Chondrocyte (in vitro differentiated cells): Measurements from ENCODE around the gene ATF6. TPM values are rescaled to one million over a fixed set of nuclear protein-coding genes. Genes with fewer than 3 reads are reported as not detected.
A peak's percentile ranks its signal among the peaks of the same experiment; 100 is the strongest.

Experiments
- DNase-seq: peaks from one replicate; pipeline ENCODE4 v3.0.0; 2021; ENCODE audit warnings: mixed read lengths, low spot score
- H3K27ac Mint-ChIP-seq: one replicate; pipeline ENCODE4 v1.8.0; 2021; ENCODE audit warnings: mild to moderate bottlenecking, moderate library complexity, mixed read lengths; ENCODE audit not compliant: unreplicated experiment
- H3K27me3 Mint-ChIP-seq: 2 replicates; pipeline ENCODE4 v1.8.0; 2021; ENCODE audit warnings: low read depth, mixed read lengths
- H3K36me3 Mint-ChIP-seq: 2 replicates; pipeline ENCODE4 v1.8.0; 2021; ENCODE audit warnings: low read depth, mixed read lengths
- H3K4me1 Mint-ChIP-seq: 2 replicates; pipeline ENCODE4 v1.8.0; 2021; ENCODE audit warnings: low read depth, mild to moderate bottlenecking, mixed read lengths
- H3K4me3 Mint-ChIP-seq: one replicate; pipeline ENCODE4 v1.8.0; 2021; ENCODE audit warnings: mild to moderate bottlenecking, moderate library complexity, mixed read lengths; ENCODE audit not compliant: unreplicated experiment
- H3K9me3 Mint-ChIP-seq: 2 replicates; pipeline ENCODE4 v1.8.0; 2021; ENCODE audit warnings: low read depth, mixed read lengths
- CTCF ChIP-seq: fragments of 200-600 bp; sonication (generic); IDR thresholded peaks from 2 replicates; pipeline ENCODE4 v1.5.0; 2021; ENCODE audit warnings: antibody characterized with exemption, mild to moderate bottlenecking, moderate library complexity
- total RNA-seq: library from RNA; stranded (reverse); gene quantifications from 3 replicates; pipeline ENCODE4 v1.2.1, GENCODE V29; 2021

The ATF6 gene
- total RNA-seq, 1 donor from 2014 or later = 29.1 TPM

GRCh38 chr1:161843156-161843555, 77.0 kb downstream of the ATF6 start:
- TF ChIP-seq CTCF = no peak
- Mint-ChIP-seq H3K9me3 (peaks cover 4% of the 10 kb centered on the region), H3K27ac (no peak overlapping the region), H3K4me3 (no peak overlapping the region), H3K36me3 (peaks cover 11% of the 10 kb centered on the region), H3K27me3 (no peaks in the 10 kb centered on the region), H3K4me1 (no peaks in the 10 kb centered on the region)
- DNase-seq = no peak

GRCh38 chr1:161844696-161845095, 78.6 kb downstream of the ATF6 start:
- no peak for TF ChIP-seq CTCF
- Mint-ChIP-seq H3K4me1 (peaks cover 11% of the 10 kb centered on the region), H3K4me3 (no peak overlapping the region), H3K27me3 (no peaks in the 10 kb centered on the region), H3K27ac (no peak overlapping the region), H3K9me3 (peaks cover 4% of the 10 kb centered on the region), H3K36me3 (peaks cover 9% of the 10 kb centered on the region)
- DNase-seq = no peak

GRCh38 chr1:161848676-161849075, 82.6 kb downstream of the ATF6 start:
- H3K4me1 Mint-ChIP-seq = peaks cover 25% of the 10 kb centered on the region
- H3K27me3 Mint-ChIP-seq = no peaks in the 10 kb centered on the region
- no peak for DNase-seq

GRCh38 chr1:161849518-161849917, 83.4 kb downstream of the ATF6 start:
- no peak for TF ChIP-seq CTCF
- Mint-ChIP-seq H3K9me3 (no peaks in the 10 kb centered on the region), H3K27ac (peak overlapping the region; percentile 4), H3K4me3 (no peak overlapping the region), H3K36me3 (peaks cover 10% of the 10 kb centered on the region), H3K4me1 (peaks cover 25% of the 10 kb centered on the region), H3K27me3 (no peaks in the 10 kb centered on the region)
- DNase-seq = no peak

More at GRCh38 chr1:161848676-161849075, 82.6 kb downstream of the ATF6 start:
- peaks cover 5% of the 10 kb centered on the region for H3K36me3 Mint-ChIP-seq
- no peak overlapping the region for H3K4me3 Mint-ChIP-seq
- H3K27ac Mint-ChIP-seq = no peak overlapping the region
- TF ChIP-seq CTCF = no peak
- H3K9me3 Mint-ChIP-seq = no peaks in the 10 kb centered on the region

GRCh38 chr1:161855260-161855659, 89.1 kb downstream of the ATF6 start:
- Mint-ChIP-seq H3K4me3 (no peak overlapping the region), H3K9me3 (no peaks in the 10 kb centered on the region), H3K27me3 (no peaks in the 10 kb centered on the region), H3K4me1 (peaks cover 21% of the 10 kb centered on the region), H3K36me3 (peaks cover 19% of the 10 kb centered on the region), H3K27ac (no peak overlapping the region)
- TF ChIP-seq CTCF = no peak
- no peak for DNase-seq
